Karpas-422 (cell line): ENCODE results near the gene ADAM22. TPM values are rescaled to one million over a fixed set of nuclear protein-coding genes. Genes with fewer than 3 reads are reported as not detected.

Source experiments
- DNase-seq: peaks from one replicate; pipeline ENCODE4 v3.0.0-alpha.2; 2015
- H2AFZ ChIP-seq: fragments of 200-600 bp; sonication (generic); 2 replicates; pipeline ENCODE4 v1.6.1; 2014; ENCODE audit warnings: antibody characterized with exemption, low read length, mixed read lengths
- H3K27ac ChIP-seq: fragments of 200-600 bp; sonication (generic); 2 replicates; pipeline ENCODE4 v1.5.1; 2014; ENCODE audit warnings: mild to moderate bottlenecking, low read length, moderate library complexity
- H3K27me3 ChIP-seq: fragments of 200-600 bp; sonication (generic); 2 replicates; pipeline ENCODE4 v1.6.1; 2014; ENCODE audit warnings: low read length, mixed read lengths
- H3K36me3 ChIP-seq: fragments of 200-600 bp; sonication (generic); 2 replicates; pipeline ENCODE4 v1.6.1; 2014; ENCODE audit warnings: low read length, mixed read lengths; ENCODE audit not compliant: insufficient read depth
- H3K4me1 ChIP-seq: fragments of 200-600 bp; sonication (generic); 2 replicates; pipeline ENCODE4 v1.6.1; 2014; ENCODE audit warnings: mild to moderate bottlenecking, low read length, mixed read lengths
- H3K4me2 ChIP-seq: fragments of 200-600 bp; sonication (generic); 2 replicates; pipeline ENCODE4 v1.6.1; 2014; ENCODE audit warnings: low read length, low read depth, mild to moderate bottlenecking; ENCODE audit not compliant: poor library complexity, severe bottlenecking
- H3K4me3 ChIP-seq: fragments of 200-600 bp; sonication (generic); 2 replicates; pipeline ENCODE4 v1.5.1; 2014; ENCODE audit warnings: mild to moderate bottlenecking, antibody characterized with exemption, low read length, mixed read lengths
- H3K79me2 ChIP-seq: fragments of 200-600 bp; sonication (generic); 2 replicates; pipeline ENCODE4 v1.6.1; 2014; ENCODE audit warnings: mild to moderate bottlenecking, low read length, mixed read lengths
- H3K9ac ChIP-seq: fragments of 200-600 bp; sonication (generic); 2 replicates; pipeline ENCODE4 v1.6.0; 2014; ENCODE audit warnings: low read length
- H3K9me2 ChIP-seq: fragments of 200-600 bp; sonication (generic), shearing (Covaris generic); replicated peaks from 2 replicates; pipeline ENCODE4 v1.6.0; 2014; ENCODE audit warnings: mild to moderate bottlenecking, low read length, moderate library complexity; ENCODE audit not compliant: insufficient read depth
- H3K9me3 ChIP-seq: fragments of 300-700, 200-600 bp; sonication (generic); 2 replicates; pipeline ENCODE4 v1.6.1; 2014; ENCODE audit warnings: low read length, mixed read lengths
- H4K20me1 ChIP-seq: fragments of 200-600 bp; sonication (generic); 2 replicates; pipeline ENCODE4 v1.6.1; 2014; ENCODE audit warnings: mild to moderate bottlenecking, antibody characterized with exemption, low read length, low read depth; ENCODE audit not compliant: insufficient read depth
- total RNA-seq: library from RNA; depleted of rRNA; stranded (reverse); fragments of >200 nt; shearing (Covaris generic); gene quantifications from 2 replicates; pipeline ENCODE4 v1.2.3, GENCODE V29; 2014; ENCODE audit warnings: low replicate concordance

Gene ADAM22
- total RNA-seq, 1 experiment from 2014 or later = 6.1 TPM

- Histone ChIP-seq H3K27ac (no peak overlapping the region), H3K27me3 (no peaks in the 10 kb centered on the region), H3K9ac (no peak overlapping the region), H3K4me2 (no peak overlapping the region), H3K9me2 (no peaks in the 10 kb centered on the region), H4K20me1 (no peaks in the 10 kb centered on the region), H3K4me3 (no peak overlapping the region), H3K79me2 (no peaks in the 10 kb centered on the region), H2AFZ (no peak overlapping the region), H3K36me3 (no peaks in the 10 kb centered on the region), H3K4me1 (no peaks in the 10 kb centered on the region), H3K9me3 (no peaks in the 10 kb centered on the region)
- no peak for DNase-seq
Measured at GRCh38 chr7:88146616-88147015, 212.6 kb downstream of the ADAM22 start.

GRCh38 chr7:88147341-88147740 lies 213.3 kb downstream of the ADAM22 start:
- Histone ChIP-seq H3K27ac (no peak overlapping the region), H3K9me2 (no peaks in the 10 kb centered on the region), H4K20me1 (no peaks in the 10 kb centered on the region), H3K4me2 (no peak overlapping the region), H3K4me3 (no peak overlapping the region), H3K9me3 (no peaks in the 10 kb centered on the region), H2AFZ (no peak overlapping the region), H3K27me3 (no peaks in the 10 kb centered on the region), H3K9ac (no peak overlapping the region), H3K79me2 (no peaks in the 10 kb centered on the region), H3K36me3 (no peaks in the 10 kb centered on the region), H3K4me1 (no peaks in the 10 kb centered on the region)
- no peak for DNase-seq

DNA sequence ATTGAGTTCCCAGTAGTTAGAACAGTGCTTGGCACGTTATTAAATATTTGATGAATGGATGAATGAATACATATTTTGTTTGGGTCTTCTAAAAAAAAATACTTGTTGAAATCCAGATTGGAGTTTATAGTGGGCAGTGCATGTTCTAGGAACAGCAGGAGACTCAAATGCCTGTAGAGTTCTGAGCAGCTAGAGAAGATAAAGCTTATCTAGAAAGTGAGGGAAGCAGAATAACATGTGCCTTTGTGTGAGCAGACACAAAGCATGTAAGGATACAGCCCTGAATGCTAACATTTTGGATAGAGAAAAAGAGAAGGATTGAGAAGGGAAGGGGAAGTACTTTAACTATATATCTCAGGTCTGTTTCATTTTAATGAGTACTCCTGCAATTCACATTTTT lies 213.9 kb downstream of the ADAM22 start:
- no peak overlapping the region for H3K27ac ChIP-seq
- no peak for DNase-seq
- H3K27me3 ChIP-seq = no peaks in the 10 kb centered on the region
- H3K4me1 ChIP-seq = no peaks in the 10 kb centered on the region
- H3K36me3 ChIP-seq = no peaks in the 10 kb centered on the region
- H3K9ac ChIP-seq = no peak overlapping the region
- no peaks in the 10 kb centered on the region for H3K79me2 ChIP-seq
- H3K4me3 ChIP-seq = no peak overlapping the region
- H2AFZ ChIP-seq = no peak overlapping the region
- H4K20me1 ChIP-seq = no peaks in the 10 kb centered on the region
- no peaks in the 10 kb centered on the region for H3K9me2 ChIP-seq
- H3K4me2 ChIP-seq = no peak overlapping the region
- no peaks in the 10 kb centered on the region for H3K9me3 ChIP-seq

- Histone ChIP-seq H3K79me2 (no peaks in the 10 kb centered on the region), H3K4me1 (no peaks in the 10 kb centered on the region)
- DNase-seq = no peak
Measured at GRCh38 chr7:88150033-88150432, 216.0 kb downstream of the ADAM22 start.

DNA sequence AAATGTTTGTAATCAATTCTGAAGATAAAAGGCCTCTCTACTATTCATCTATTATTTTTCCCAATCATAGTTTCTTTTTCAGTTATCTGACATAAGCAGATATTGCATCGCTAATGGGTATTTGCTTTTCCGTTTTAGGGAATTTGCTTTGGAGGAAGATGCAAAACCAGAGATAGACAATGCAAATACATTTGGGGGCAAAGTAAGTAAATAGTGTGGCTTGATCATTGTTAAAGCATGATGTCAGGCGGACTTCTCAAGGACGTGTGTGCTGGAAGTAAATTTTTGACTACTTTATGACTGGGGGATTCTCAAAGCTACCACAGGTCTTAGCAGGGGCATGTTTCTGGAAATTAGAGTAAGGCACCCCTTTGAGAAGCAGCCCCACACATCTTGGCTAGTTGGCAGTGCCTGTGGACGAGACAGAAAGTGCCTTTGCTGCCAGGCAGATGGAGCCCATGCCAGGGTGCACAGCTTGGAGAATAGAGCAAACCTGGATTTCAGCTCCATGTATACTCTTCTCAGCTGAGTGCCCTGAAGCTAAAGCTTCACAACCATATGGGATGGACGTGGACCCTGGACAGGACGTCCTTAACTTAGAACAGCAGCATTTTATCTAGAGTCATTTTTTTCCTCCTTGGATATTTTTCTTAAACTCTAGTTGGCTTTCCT lies 217.2 kb downstream of the ADAM22 start:
- H3K4me3 ChIP-seq = no peak overlapping the region
- no peak overlapping the region for H3K27ac ChIP-seq
- H3K9me3 ChIP-seq = no peaks in the 10 kb centered on the region
- no peaks in the 10 kb centered on the region for H3K4me1 ChIP-seq
- DNase-seq = no peak
- H3K36me3 ChIP-seq = no peaks in the 10 kb centered on the region
- no peaks in the 10 kb centered on the region for H4K20me1 ChIP-seq
- no peaks in the 10 kb centered on the region for H3K27me3 ChIP-seq
- no peaks in the 10 kb centered on the region for H3K9me2 ChIP-seq
- no peaks in the 10 kb centered on the region for H3K79me2 ChIP-seq
- no peak overlapping the region for H3K4me2 ChIP-seq
- no peak overlapping the region for H2AFZ ChIP-seq
- no peak overlapping the region for H3K9ac ChIP-seq

More at GRCh38 chr7:88150033-88150432, 216.0 kb downstream of the ADAM22 start:
- no peak overlapping the region for H2AFZ ChIP-seq
- no peak overlapping the region for H3K4me2 ChIP-seq
- H3K4me3 ChIP-seq = no peak overlapping the region
- no peaks in the 10 kb centered on the region for H4K20me1 ChIP-seq
- H3K9me3 ChIP-seq = no peaks in the 10 kb centered on the region
- no peaks in the 10 kb centered on the region for H3K27me3 ChIP-seq
- no peak overlapping the region for H3K9ac ChIP-seq
- H3K36me3 ChIP-seq = no peaks in the 10 kb centered on the region
- H3K9me2 ChIP-seq = no peaks in the 10 kb centered on the region
- no peak overlapping the region for H3K27ac ChIP-seq

GRCh38 chr7:88153378-88153777 lies 219.3 kb downstream of the ADAM22 start:
- no peak overlapping the region for H3K4me2 ChIP-seq
- H3K4me3 ChIP-seq = no peak overlapping the region
- no peaks in the 10 kb centered on the region for H3K4me1 ChIP-seq
- no peak for DNase-seq
- H3K9ac ChIP-seq = no peak overlapping the region
- H4K20me1 ChIP-seq = no peaks in the 10 kb centered on the region
- H2AFZ ChIP-seq = no peak overlapping the region
- H3K79me2 ChIP-seq = no peaks in the 10 kb centered on the region
- no peaks in the 10 kb centered on the region for H3K36me3 ChIP-seq
- no peaks in the 10 kb centered on the region for H3K9me3 ChIP-seq
- no peaks in the 10 kb centered on the region for H3K27me3 ChIP-seq
- no peaks in the 10 kb centered on the region for H3K9me2 ChIP-seq
- no peak overlapping the region for H3K27ac ChIP-seq

- Histone ChIP-seq H4K20me1 (no peaks in the 10 kb centered on the region), H3K4me2 (no peak overlapping the region), H3K27ac (no peak overlapping the region), H2AFZ (no peak overlapping the region), H3K9me3 (no peaks in the 10 kb centered on the region), H3K9ac (no peak overlapping the region), H3K9me2 (no peaks in the 10 kb centered on the region), H3K4me3 (no peak overlapping the region), H3K36me3 (no peaks in the 10 kb centered on the region), H3K79me2 (no peaks in the 10 kb centered on the region), H3K27me3 (no peaks in the 10 kb centered on the region), H3K4me1 (no peaks in the 10 kb centered on the region)
- no peak for DNase-seq
Measured at GRCh38 chr7:88155756-88156155, 221.7 kb downstream of the ADAM22 start.

GRCh38 chr7:88156356-88156755 lies 222.3 kb downstream of the ADAM22 start:
- Histone ChIP-seq H3K36me3 (no peaks in the 10 kb centered on the region), H3K9me2 (no peaks in the 10 kb centered on the region), H3K4me3 (no peak overlapping the region), H3K9ac (no peak overlapping the region), H3K79me2 (no peaks in the 10 kb centered on the region), H3K4me2 (no peak overlapping the region), H4K20me1 (no peaks in the 10 kb centered on the region), H3K27me3 (no peaks in the 10 kb centered on the region), H3K27ac (no peak overlapping the region), H3K9me3 (no peaks in the 10 kb centered on the region), H2AFZ (no peak overlapping the region), H3K4me1 (no peaks in the 10 kb centered on the region)
- DNase-seq = no peak
